HG03025 (cell line): ENCODE data around the gene MAGI1.

Experiments used
- ATAC-seq: cut with Tn5 transposase; IDR thresholded peaks from one replicate; pipeline ENCODE4 v1.9.1; 2021; ENCODE audit warnings: mild to moderate bottlenecking, moderate library complexity; ENCODE audit not compliant: unreplicated experiment, low FRiP score

The MAGI1 gene

DNA sequence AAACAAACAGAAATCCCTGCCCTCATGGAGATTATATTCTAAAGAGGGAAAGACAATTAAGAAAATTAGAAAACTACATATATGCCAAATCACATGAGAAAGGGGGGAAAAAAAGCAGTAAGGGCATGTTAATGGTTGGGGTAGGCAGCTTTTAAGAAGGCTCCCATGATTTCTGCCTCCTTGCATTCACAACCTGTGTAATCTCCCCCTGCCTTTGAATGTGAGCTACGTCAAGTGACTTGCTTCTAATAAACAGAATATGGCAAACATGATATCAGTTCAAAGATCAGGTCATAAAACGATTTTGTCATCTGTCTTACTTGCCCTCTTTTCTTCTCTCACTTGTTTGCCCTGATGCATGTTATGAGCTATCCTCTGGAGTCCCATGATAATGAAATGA is 677.3 kb downstream of the MAGI1 start:
- ATAC-seq: no peak

- ATAC-seq: no peak
Observed at GRCh38 chr3:65356331-65357248, 682.1 kb downstream of the MAGI1 start.

DNA sequence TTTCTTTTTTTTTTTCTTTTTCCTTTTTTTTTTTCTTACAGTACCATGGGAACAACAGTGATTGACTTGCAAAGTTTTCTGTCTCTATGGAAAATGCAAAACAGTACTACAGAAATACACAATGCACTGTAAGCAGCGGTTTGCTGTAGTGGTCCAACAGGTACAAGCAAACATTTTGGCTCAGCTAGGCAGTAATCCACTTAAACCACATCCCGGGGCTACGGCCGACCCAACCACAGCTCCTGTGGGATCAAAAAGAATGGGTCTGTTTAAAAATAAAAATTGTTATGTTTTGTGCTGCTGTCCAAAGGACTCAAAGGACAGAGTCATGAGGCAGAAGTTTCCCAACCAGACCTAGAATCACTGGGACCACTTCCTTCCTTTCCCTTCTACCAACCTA is 683.8 kb downstream of the MAGI1 start:
- ATAC-seq: no peak

DNA sequence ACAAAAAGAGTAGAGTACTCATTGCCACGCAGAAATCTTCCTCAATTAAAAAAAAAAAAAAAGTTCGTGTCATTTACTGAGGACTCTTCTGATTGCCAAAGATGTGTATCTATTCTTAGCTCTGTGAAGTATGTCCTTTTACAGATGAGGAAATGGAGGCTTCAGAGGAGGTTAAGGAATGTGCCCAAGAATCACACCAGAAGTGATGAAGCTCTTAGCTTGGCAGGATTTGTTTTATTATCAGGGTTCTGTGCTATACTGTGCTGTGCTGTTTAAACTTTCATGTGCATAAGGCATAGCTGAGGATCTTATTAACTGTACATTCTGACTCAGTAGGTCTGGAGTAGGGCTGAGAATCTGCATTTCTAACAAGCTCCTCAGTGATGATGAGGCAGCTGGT is 685.8 kb downstream of the MAGI1 start:
- no peak for ATAC-seq

DNA sequence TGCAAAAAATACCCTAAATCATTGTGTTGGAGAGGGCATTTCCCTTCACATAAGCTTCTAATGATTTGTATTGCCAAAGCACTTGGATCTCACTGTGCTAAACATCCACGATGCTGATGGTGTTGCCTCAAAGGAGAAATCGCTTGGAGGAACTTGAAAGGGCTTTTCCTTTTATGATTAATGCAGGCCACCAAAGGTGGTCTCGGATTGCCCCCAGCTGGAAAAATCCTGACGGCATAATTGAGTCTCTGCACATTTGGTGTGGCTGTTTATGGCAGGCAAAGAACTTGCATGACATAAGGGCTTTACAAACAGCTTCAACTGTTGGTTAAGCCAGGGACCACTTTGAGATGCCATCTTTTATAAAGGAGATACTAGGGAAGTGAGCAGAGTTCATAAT is 687.0 kb downstream of the MAGI1 start:
- ATAC-seq: no peak

GRCh38 chr3:65350801-65351476 is 687.8 kb downstream of the MAGI1 start:
- no peak for ATAC-seq

DNA sequence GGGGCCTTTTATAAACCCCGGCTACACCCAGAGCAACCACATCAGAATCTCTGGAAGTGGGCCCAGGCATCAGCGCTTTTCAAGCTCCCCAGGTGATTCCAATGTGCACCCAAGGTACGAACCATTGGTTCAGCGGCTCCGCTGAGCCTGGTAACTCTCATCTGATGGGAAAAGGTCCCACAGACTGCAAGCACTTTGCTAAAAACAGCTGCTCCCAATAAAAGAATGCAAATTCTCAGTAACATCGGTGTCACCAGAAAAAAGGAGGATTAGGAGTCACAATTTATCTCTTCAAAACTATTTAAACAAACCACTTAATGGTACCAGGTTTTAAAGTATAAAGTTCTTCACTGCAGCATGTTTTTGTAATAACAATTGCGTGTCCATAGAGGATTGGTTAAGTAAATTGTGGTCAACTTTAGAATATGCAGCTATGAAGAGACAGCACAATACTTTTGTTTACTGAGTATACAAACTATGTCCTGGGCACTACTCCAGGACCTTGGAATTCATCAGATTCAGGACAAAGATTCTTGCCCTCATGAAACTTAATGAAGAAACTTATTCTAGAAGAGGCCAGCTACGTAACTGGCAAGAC is 690.2 kb downstream of the MAGI1 start:
- no peak for ATAC-seq

GRCh38 chr3:65347166-65347565 is 691.6 kb downstream of the MAGI1 start:
- no peak for ATAC-seq

GRCh38 chr3:65344846-65345245 is 693.9 kb downstream of the MAGI1 start:
- no peak for ATAC-seq

GRCh38 chr3:65344444-65344843 is 694.3 kb downstream of the MAGI1 start:
- ATAC-seq: no peak

DNA sequence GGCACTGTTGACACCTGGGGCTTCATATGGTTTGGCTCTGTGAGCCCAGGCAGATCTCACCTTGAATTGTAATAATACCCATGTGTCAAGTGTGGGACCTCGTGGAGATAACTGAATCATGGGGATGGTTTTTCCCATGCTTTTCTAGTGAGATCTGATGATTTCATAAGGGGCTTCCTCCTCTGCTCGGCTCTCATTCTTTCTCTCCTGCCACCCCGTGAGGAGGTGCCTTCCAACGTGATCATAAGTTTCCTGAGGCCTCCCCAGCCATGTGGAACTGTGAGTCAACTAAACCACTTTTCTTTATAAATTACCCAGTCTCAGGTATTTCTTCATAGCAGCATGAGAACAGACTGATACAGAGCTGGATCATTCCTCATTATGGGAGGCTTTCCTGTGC is 695.0 kb downstream of the MAGI1 start:
- no peak for ATAC-seq

- ATAC-seq: no peak
Observed at GRCh38 chr3:65343026-65343425, 695.7 kb downstream of the MAGI1 start.

DNA sequence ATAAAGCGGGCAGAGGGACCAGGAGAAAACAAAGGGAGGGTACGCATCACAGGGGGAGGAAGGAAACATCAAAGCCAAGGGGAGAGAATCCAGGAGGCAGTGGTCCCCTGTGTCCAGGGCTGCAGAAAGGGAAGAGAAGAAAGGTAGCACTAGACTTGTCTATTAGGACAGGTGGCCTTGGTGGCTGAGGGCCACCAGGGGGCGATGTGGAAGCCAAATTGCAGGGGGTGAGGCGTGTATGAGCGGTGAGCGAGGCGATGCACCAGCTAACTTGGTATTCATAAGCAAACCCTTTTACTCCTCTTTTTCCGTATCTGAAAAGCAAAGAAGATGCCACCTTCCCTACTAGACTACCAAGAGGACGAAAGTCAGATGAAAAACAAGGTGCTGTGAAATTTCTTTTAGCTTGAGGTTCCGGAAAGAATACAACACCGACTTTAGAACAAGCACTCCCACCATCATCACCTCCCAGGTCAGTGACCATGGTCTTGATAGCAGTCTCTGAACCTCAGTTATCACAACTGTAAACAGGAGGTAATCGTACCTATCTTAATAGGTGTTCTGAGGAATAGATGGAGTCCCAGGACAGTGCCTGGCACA is 696.5 kb downstream of the MAGI1 start:
- peak; percentile 78 for ATAC-seq

DNA sequence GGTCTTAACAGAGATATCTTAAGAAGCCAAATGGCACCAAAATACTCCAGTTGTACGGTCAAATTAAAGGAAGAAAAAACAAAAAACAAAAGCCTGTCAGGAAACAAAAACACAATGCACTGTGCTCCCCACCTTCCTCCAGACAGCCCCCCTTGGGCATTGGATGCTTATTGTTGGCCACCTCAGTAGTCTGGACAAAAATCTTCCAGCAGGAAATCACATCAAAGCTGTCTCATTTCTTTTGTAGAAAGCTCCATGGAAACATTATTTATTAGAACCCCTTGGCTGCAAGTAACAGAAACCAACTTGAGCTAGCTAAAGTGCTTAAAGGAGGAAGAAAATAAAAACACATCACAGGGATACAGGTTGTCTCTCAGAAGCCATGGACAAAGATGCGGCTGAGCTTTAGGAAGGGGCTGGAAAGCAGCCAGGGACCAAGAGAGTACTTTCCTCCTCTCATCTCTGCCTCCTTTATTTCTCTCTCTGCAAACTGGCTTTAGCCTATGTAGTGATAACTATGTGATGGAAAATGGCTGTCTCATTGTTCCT is 699.5 kb downstream of the MAGI1 start:
- no peak for ATAC-seq

DNA sequence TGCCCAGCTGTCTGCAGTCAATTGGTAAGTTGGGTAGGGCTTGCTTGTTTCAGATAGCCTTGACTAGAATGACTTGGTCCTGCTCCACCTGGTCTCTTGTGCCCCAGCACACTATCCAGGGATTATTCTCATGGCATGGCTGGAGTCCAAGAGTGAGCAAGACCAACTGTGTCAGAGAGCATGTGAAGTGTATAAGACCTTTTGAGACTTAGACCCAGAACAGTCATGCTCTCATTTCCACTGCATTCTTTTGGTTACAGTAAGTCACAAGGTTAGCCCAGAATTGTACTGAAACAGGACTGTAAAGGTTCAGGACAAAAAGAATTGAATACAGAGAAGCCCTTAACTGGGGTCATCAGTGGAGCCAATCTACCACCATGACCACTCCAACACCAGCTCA is 700.1 kb downstream of the MAGI1 start:
- ATAC-seq: no peak

GRCh38 chr3:65335587-65335986 is 703.1 kb downstream of the MAGI1 start:
- no peak for ATAC-seq

DNA sequence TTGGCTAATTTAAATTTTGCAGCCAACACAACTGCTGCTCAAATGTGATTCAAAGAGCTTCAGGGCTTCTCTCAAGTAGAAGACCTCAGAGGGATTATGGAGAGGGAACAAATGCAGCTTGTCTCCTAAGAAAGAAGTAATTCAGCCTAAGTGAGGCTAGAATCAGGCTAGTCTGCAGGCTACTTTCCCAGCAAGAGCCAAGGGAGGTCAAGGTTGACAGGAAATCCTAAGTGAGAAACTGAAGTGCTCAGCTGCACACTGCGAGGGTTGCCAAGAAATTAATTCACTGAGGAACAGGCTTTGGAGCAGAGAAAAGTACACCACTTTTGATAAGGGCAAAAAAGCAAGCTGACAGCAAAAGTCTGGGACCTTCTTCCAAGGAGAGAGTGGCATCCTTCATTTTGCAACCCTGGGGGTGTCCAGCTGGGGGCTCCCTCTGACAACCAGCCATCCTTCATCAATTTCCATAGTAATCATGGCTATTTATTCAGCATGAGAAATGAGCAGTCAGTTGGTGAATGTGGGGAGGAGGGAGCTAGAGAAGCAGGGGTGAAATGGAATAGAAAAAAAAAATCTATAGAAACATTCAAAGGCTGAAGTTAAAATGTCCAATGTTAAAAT is 704.6 kb downstream of the MAGI1 start:
- ATAC-seq: no peak

DNA sequence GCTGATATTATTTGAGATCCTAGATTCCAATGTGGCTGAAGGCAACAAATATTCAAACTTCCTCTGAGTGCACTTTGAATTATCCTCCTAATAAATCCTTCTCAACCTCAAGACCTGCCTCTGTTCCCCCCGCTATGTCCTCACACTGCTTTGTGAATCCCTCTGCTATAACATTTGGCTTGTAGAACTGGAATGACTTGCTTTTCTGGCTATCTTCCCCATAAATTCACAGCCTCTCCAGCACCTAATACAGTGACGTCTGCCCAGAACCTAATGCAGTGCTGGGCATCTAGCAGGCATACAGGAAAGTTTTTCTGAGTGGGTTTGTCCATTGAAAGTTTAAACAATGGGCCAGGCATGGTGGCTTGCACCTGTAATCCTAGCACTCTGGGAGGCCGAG is 707.0 kb downstream of the MAGI1 start:
- ATAC-seq: no peak

DNA sequence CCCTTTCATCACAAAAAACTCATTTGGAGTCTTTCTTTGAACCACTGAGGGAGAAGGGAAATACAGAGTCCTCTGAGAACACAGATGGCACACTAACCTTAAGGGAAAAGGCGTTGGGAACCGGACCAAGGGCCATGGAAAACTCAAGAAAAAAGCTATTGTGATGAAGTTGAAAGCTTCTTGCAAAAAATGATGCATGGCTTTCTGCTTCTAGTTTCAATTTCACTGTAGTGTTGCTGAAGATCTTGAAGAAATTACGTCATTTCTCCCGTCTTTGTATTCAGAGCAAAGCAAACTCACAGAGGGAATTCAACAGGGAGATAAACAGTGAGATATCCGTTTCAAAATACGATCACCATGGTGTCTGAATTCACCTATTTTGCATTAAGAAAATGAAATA is 708.6 kb downstream of the MAGI1 start:
- no peak for ATAC-seq

DNA sequence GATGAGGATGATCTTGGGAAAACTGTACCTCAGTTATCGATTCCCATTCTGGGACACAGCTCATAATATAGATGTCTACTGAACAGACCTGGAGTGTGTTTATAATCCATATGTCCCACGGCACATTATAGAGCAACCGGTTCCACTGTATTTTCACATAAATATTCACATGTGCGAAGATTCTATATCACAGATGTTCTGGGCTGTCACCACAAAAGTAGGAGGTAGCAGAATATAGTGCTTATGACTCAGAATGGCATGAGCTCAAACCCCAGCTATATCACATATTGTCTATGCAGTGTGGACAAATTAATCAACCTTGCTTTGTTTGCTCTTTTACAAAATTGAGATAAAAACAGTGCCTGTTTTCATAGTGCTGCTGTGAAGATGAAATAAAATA is 710.6 kb downstream of the MAGI1 start:
- ATAC-seq: no peak
